HG02588 (cell line): ENCODE results near the gene GPR179.
A peak's percentile ranks its signal among the peaks of the same experiment; 100 is the strongest.
"Not testable (repeated sequence)": the region's sequence is repeated elsewhere in the genome, so short reads cannot be mapped to it uniquely, and the experiment has no call there.

ENCODE experiments used
- ATAC-seq: cut with Tn5 transposase; IDR thresholded peaks from one replicate; pipeline ENCODE4 v1.9.1; 2021; ENCODE audit warnings: mild to moderate bottlenecking, moderate library complexity; ENCODE audit not compliant: unreplicated experiment

GPR179 gene

GRCh38 chr17:38325221-38325851, 18.4 kb downstream of the GPR179 start:
- no peak for ATAC-seq

- no peak for ATAC-seq
These were observed 19.0 kb downstream of the GPR179 start for GRCh38 chr17:38324772-38325171.

- no peak for ATAC-seq
These were observed 19.5 kb downstream of the GPR179 start for GRCh38 chr17:38324141-38324697.

GRCh38 chr17:38322897-38323296, 20.9 kb downstream of the GPR179 start:
- no peak for ATAC-seq

GRCh38 chr17:38322156-38322779, 21.5 kb downstream of the GPR179 start:
- ATAC-seq, result no peak

GRCh38 chr17:38320482-38320881, 23.3 kb downstream of the GPR179 start:
- no peak for ATAC-seq

- ATAC-seq, result no peak
These were observed 26.7 kb downstream of the GPR179 start for GRCh38 chr17:38317081-38317480.

DNA sequence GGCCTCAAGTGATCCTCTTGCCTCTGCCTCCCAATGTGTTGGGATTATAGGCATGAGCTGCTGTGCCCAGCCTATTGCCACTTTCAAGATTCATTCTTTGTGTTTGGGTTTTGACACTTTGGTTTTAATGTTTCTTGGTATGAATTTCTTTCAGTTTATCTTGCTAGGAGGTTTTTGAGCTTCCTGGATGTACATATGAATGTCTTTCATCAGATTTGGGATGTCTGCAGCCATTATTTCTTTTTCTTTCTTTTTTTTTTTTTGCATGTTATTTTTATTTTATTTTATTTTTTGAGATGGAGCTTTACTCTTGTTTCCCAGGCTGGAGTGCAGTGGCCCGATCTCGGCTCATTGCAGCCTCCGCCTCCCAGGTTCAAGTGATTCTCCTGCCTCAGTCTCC, 28.3 kb downstream of the GPR179 start:
- no peak for ATAC-seq

- peak; percentile 94 for ATAC-seq
These were observed 46.8 kb downstream of the GPR179 start, which contains the start of gene MRPL45 for GRCh38 chr17:38296834-38297517. TSS of gene MRPL45 (plus strand) at chr17:38297168. CDS start at chr17:38297184, 16 bp downstream.

DNA sequence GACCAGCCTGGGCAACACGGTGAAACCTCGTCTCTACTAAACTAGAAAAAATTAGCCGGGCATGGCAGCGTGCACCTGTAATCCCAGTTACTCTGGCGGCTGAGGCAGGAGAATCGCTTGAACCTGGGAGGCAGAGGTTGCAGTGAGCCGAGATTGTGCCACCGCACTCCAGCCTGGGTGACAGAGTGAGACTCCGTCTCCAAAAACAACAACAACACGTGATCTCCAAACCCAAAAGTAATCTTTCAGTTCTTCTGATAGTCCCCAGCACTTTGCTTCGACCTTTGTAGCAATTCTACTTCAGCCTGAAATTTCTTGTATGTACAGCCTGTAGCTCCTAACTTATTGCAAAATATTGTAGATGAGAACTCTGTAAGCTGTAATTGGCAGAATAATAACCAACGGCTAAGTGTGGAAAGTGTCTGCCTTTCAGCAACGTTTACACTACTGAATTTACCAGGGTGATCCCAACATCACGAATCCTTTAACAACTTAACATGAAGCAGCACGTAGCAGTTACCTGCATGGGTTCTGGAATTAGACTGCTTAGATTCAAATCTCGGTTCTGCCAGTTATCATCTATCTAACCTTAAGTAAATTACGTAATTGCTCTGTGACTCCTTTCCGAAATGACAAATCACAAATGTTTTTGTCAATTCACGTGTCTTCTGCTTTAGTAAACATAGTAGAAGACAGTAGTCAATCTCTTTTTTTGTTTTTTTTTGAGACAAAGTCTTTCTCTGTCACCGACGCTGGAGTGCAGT, 48.0 kb downstream of the GPR179 start:
- not testable (repeated sequence) for ATAC-seq

- not testable (repeated sequence) for ATAC-seq
These were observed 54.0 kb downstream of the GPR179 start for GRCh38 chr17:38289760-38290159.

GRCh38 chr17:38288217-38288827, 55.4 kb downstream of the GPR179 start:
- ATAC-seq, result not testable (repeated sequence)

DNA sequence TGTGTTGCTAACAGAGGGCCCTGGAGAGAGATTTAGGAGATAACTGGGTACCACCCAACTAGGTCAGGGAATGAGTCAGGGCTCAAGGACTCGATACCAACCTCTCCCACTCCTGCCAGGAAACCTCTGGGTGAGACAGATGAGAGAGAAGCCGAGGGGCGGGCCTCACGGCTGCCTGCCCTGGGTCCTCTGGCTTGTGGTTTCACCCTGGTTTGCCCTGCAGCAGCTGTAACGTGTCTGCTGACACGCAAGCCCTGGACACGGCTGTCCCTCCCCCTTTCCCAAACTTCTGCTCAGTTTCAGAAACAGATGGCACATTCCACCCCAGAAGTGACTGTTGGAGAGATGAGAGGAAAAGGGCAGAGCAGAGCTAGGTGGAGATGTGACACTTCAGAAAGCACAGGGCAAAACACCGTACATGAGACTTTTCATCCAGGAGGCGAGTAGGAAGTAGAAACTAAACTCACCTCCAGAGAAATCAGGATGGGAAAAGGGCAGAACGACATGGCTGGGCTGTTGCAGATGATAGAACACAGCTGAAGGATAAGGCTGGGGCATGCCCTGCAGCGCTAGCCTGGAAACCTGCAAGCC, 57.2 kb downstream of the GPR179 start:
- not testable (repeated sequence) for ATAC-seq

- not testable (repeated sequence) for ATAC-seq
These were observed 57.8 kb downstream of the GPR179 start for GRCh38 chr17:38285994-38286393.
